ENCODE results near the gene PLEKHA4.
A peak's percentile ranks its signal among the peaks of the same experiment; 100 is the strongest.

- TF ChIP-seq REST (IDR thresholded peaks at IDR 0.05; ENCODE audit: unreplicated experiment) = no peak
- TF ChIP-seq, protein P1, sequence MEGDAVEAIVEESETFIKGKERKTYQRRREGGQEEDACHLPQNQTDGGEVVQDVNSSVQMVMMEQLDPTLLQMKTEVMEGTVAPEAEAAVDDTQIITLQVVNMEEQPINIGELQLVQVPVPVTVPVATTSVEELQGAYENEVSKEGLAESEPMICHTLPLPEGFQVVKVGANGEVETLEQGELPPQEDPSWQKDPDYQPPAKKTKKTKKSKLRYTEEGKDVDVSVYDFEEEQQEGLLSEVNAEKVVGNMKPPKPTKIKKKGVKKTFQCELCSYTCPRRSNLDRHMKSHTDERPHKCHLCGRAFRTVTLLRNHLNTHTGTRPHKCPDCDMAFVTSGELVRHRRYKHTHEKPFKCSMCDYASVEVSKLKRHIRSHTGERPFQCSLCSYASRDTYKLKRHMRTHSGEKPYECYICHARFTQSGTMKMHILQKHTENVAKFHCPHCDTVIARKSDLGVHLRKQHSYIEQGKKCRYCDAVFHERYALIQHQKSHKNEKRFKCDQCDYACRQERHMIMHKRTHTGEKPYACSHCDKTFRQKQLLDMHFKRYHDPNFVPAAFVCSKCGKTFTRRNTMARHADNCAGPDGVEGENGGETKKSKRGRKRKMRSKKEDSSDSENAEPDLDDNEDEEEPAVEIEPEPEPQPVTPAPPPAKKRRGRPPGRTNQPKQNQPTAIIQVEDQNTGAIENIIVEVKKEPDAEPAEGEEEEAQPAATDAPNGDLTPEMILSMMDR (conservative IDR thresholded peaks at IDR 0.05; ENCODE audit: low read depth in 2 of 2) = peak; percentile 77 to 88
- TF ChIP-seq EZH2 (IDR thresholded peaks at IDR 0.05; ENCODE audit: low read depth, unreplicated experiment) = no peak
- no peak for TF ChIP-seq POLR2AphosphoS5 (IDR thresholded peaks at IDR 0.05; ENCODE audit: low read depth)
- TF ChIP-seq EZH2phosphoT487 (IDR thresholded peaks at IDR 0.05; ENCODE audit: unreplicated experiment) = no peak
- no peak for TF ChIP-seq JUNB (IDR thresholded peaks at IDR 0.05; ENCODE audit: unreplicated experiment)
These were observed 41.8 kb downstream of the PLEKHA4 start for GRCh38 chr19:48826606-48827020.
